H1 (cell line): ENCODE data around the gene REG4. TPM values are rescaled to one million over a fixed set of nuclear protein-coding genes. Genes with fewer than 3 reads are reported as not detected.

Experiments
- CTCF ChIA-PET: fragments of 300-600 bp; sonication (Branson Sonifier 250); formaldehyde crosslinking; loops from one replicate; lab custom pipeline; 2021; ENCODE audit not compliant: partially characterized antibody; lab: Charles Lee
- POLR2A ChIA-PET: fragments of 300-600 bp; sonication (Branson Sonifier 250); formaldehyde crosslinking; loops from one replicate; lab custom pipeline; 2021; ENCODE audit warnings: inconsistent platforms; ENCODE audit not compliant: partially characterized antibody; lab: Charles Lee
- DNase-seq, 2 experiments: peaks; one replicate each; pipeline versions ENCODE4 v3.0.0 to v3.0.0-alpha.2; 2010 to 2022; ENCODE audit warnings: low spot score in 2 of 2, low read depth in 1 of 2, mixed read lengths in 1 of 2
- FAIRE-seq: peaks from 2 replicates; lab custom pipeline; 2011; peaks lifted over from hg19 to GRCh38; lab: Jason Lieb, UNC
- H2AFZ ChIP-seq: 2 replicates; pipeline ENCODE4 v1.8.1; 2012; ENCODE audit warnings: low read length, inconsistent platforms
- H2AK5ac ChIP-seq: 2 replicates; pipeline ENCODE4 v1.6.1; 2013; ENCODE audit warnings: low read depth, low read length
- H2BK120ac ChIP-seq: replicated peaks from 2 replicates; pipeline ENCODE3; 2013; ENCODE audit warnings: low read depth, low read length, inconsistent platforms
- H2BK12ac ChIP-seq: 2 replicates; pipeline ENCODE4 v1.6.1; 2013; ENCODE audit warnings: low read depth, low read length
- H2BK15ac ChIP-seq: 2 replicates; pipeline ENCODE4 v1.6.1; 2013; ENCODE audit warnings: low read length
- H2BK20ac ChIP-seq: 2 replicates; pipeline ENCODE4 v1.6.1; 2013; ENCODE audit warnings: low read length
- H2BK5ac ChIP-seq: 2 replicates; pipeline ENCODE4 v1.6.1; 2013; ENCODE audit warnings: low read depth, low read length
- H3K14ac ChIP-seq: 2 replicates; pipeline ENCODE4 v1.6.1; 2013; ENCODE audit warnings: inconsistent platforms; ENCODE audit not compliant: insufficient read length
- H3K18ac ChIP-seq: 2 replicates; pipeline ENCODE4 v1.6.1; 2013; ENCODE audit warnings: low read length; ENCODE audit errors: extremely low read depth
- H3K23ac ChIP-seq: 2 replicates; pipeline ENCODE4 v1.6.1; 2013; ENCODE audit warnings: inconsistent platforms; ENCODE audit not compliant: insufficient read length
- H3K23me2 ChIP-seq: 2 replicates; pipeline ENCODE4 v1.6.1; 2013; ENCODE audit warnings: low read depth, low read length
- H3K27ac ChIP-seq: 2 replicates; pipeline ENCODE4 v1.6.1; 2011; ENCODE audit warnings: low read depth, low read length, inconsistent platforms
- H3K27me3 ChIP-seq, 4 experiments: replicated peaks in 1 of 4; 1 replicate in 1 of 4; 2 replicates in 3 of 4; pipeline versions ENCODE4 v1.6.1 to v1.8.1; 2011 to 2013; ENCODE audit warnings: low read length in 3 of 4, mild to moderate bottlenecking in 3 of 4, inconsistent platforms in 2 of 4, mixed read lengths in 2 of 4, moderate library complexity in 1 of 4; ENCODE audit not compliant: control insufficient read depth in 3 of 4, insufficient read depth in 3 of 4; ENCODE audit errors: extremely low read depth in 1 of 4
- H3K36me3 ChIP-seq, 4 experiments: 2 replicates each; pipeline versions ENCODE4 v1.6.1 to v1.8.1; 2011 to 2013; ENCODE audit warnings: mild to moderate bottlenecking in 4 of 4, low read length in 3 of 4, moderate library complexity in 2 of 4, control low read depth in 1 of 4, inconsistent platforms in 1 of 4; ENCODE audit not compliant: insufficient read depth in 4 of 4, control insufficient read depth in 2 of 4
- H3K4ac ChIP-seq: replicated peaks from 2 replicates; pipeline ENCODE3; 2013; ENCODE audit warnings: low read length, low read depth, mixed read lengths, inconsistent platforms; ENCODE audit not compliant: insufficient read length
- H3K4me1 ChIP-seq, 4 experiments: replicated peaks in 1 of 4; 1 replicate in 1 of 4; 2 replicates in 3 of 4; pipeline versions ENCODE4 v1.6.1 to v1.8.1; 2011 to 2013; ENCODE audit warnings: low read length in 3 of 4, inconsistent platforms in 2 of 4, mixed read lengths in 1 of 4; ENCODE audit not compliant: insufficient read depth in 4 of 4, control insufficient read depth in 3 of 4
- H3K4me2 ChIP-seq, 2 experiments: 2 replicates each; pipeline versions ENCODE4 v1.6.1 to v1.8.1; 2011 to 2013; ENCODE audit warnings: low read depth in 2 of 2, low read length in 2 of 2, control low read depth in 1 of 2, inconsistent platforms in 1 of 2, mild to moderate bottlenecking in 1 of 2; ENCODE audit not compliant: insufficient read depth in 1 of 2
- H3K4me3 ChIP-seq, 4 experiments: fragments of 200-600, 300-600 bp in 1 of 4; sonication (generic), shearing (Covaris generic), sonication (Bioruptor Twin) in 1 of 4; 2 replicates each; pipeline versions ENCODE4 v1.5.1 to v1.8.1; 2011 to 2016; ENCODE audit warnings: low read length in 4 of 4, low read depth in 3 of 4, control low read depth in 2 of 4, inconsistent platforms in 2 of 4, mild to moderate bottlenecking in 2 of 4, mixed read lengths in 1 of 4, moderate library complexity in 1 of 4; ENCODE audit not compliant: insufficient read depth in 2 of 4; ENCODE audit errors: extremely low read depth in 1 of 4
- H3K56ac ChIP-seq: replicated peaks from 2 replicates; pipeline ENCODE3; 2013; ENCODE audit warnings: low read depth, mild to moderate bottlenecking, mixed read lengths, low read length, inconsistent platforms; ENCODE audit not compliant: insufficient read length
- H3K79me1 ChIP-seq: 2 replicates; pipeline ENCODE4 v1.6.1; 2013; ENCODE audit warnings: low read depth, low read length, control low read depth
- H3K79me2 ChIP-seq, 2 experiments: 2 replicates each; pipeline versions ENCODE4 v1.6.1 to v1.8.1; 2012 to 2013; ENCODE audit warnings: low read length in 2 of 2, mild to moderate bottlenecking in 2 of 2, inconsistent platforms in 1 of 2; ENCODE audit not compliant: insufficient read depth in 2 of 2, control insufficient read depth in 1 of 2
- H3K9ac ChIP-seq, 4 experiments: replicated peaks in 1 of 4; 1 replicate in 1 of 4; 2 replicates in 3 of 4; pipeline versions ENCODE4 v1.6.1 to v1.8.1; 2011 to 2013; ENCODE audit warnings: low read depth in 3 of 4, low read length in 3 of 4, control low read depth in 2 of 4, mild to moderate bottlenecking in 2 of 4, moderate library complexity in 2 of 4, inconsistent platforms in 1 of 4; ENCODE audit errors: extremely low read depth in 1 of 4
- H3K9me3 ChIP-seq, 2 experiments: 2 replicates each; pipeline versions ENCODE4 v1.6.1 to v1.8.1; 2012 to 2013; ENCODE audit warnings: mild to moderate bottlenecking in 2 of 2, moderate library complexity in 2 of 2, control low read depth in 1 of 2, inconsistent platforms in 1 of 2, low read depth in 1 of 2, low read length in 1 of 2, mixed read lengths in 1 of 2; ENCODE audit not compliant: insufficient read depth in 2 of 2
- H4K20me1 ChIP-seq, 2 experiments: replicated peaks in 1 of 2; 2 replicates each; pipeline versions ENCODE3 to v1.8.1; 2011 to 2013; ENCODE audit warnings: inconsistent platforms in 2 of 2, low read length in 2 of 2, mild to moderate bottlenecking in 1 of 2; ENCODE audit not compliant: insufficient read depth in 2 of 2, control insufficient read depth in 1 of 2
- H4K5ac ChIP-seq: 2 replicates; pipeline ENCODE4 v1.6.1; 2013; ENCODE audit warnings: low read length, low read depth, mixed read lengths, inconsistent platforms; ENCODE audit not compliant: insufficient read length
- H4K8ac ChIP-seq: 2 replicates; pipeline ENCODE4 v1.8.0; 2013; ENCODE audit warnings: mild to moderate bottlenecking, moderate library complexity, low read length, inconsistent platforms; ENCODE audit not compliant: insufficient read depth; ENCODE audit errors: extremely low read depth
- H4K91ac ChIP-seq: replicated peaks from 2 replicates; pipeline ENCODE3; 2013; ENCODE audit warnings: low read length, mixed read lengths, inconsistent platforms; ENCODE audit not compliant: insufficient read length
- CTCF ChIP-seq, 3 experiments: IDR thresholded peaks; 1 replicate in 2 of 3; 2 replicates in 1 of 3; pipeline versions ENCODE4 v1.5.1 to v1.6.1; 2011; ENCODE audit warnings: low read length in 3 of 3, mild to moderate bottlenecking in 3 of 3, inconsistent platforms in 2 of 3, low read depth in 1 of 3, moderate library complexity in 1 of 3; ENCODE audit not compliant: insufficient read depth in 1 of 3; ENCODE audit errors: control extremely low read depth in 1 of 3
- GTF2F1 ChIP-seq: IDR thresholded peaks from 2 replicates; pipeline ENCODE4 v1.6.1; 2012; ENCODE audit warnings: low read depth, low read length, improper control_type of control experiment, borderline replicate concordance
- HDAC6 ChIP-seq: IDR thresholded peaks from one replicate; pipeline ENCODE4 v1.7.1; 2012; ENCODE audit warnings: low read depth, mild to moderate bottlenecking, inconsistent platforms, low read length, moderate library complexity
- KDM1A ChIP-seq: fragments of 200-600, 300-600 bp; sonication (generic); IDR thresholded peaks from 2 replicates; pipeline ENCODE4 v1.7.1; 2016; ENCODE audit warnings: mild to moderate bottlenecking, low read length, borderline replicate concordance
- NRF1 ChIP-seq: IDR thresholded peaks from 2 replicates; pipeline ENCODE4 v1.6.1; 2011; ENCODE audit warnings: mild to moderate bottlenecking, low read depth, low read length, improper control_type of control experiment
- POLR2A ChIP-seq, 2 experiments: IDR thresholded peaks; 1 replicate in 1 of 2; 2 replicates in 1 of 2; pipeline ENCODE4 v1.6.1; 2011; ENCODE audit warnings: low read depth in 2 of 2, low read length in 2 of 2, mild to moderate bottlenecking in 2 of 2; ENCODE audit errors: control extremely low read depth in 1 of 2
- RFX5 ChIP-seq: IDR thresholded peaks from 2 replicates; pipeline ENCODE4 v1.6.1; 2011; ENCODE audit warnings: low read depth, low read length, improper control_type of control experiment, borderline replicate concordance
- SRF ChIP-seq: IDR thresholded peaks from 2 replicates; pipeline ENCODE4 v1.6.1; 2011; ENCODE audit warnings: mild to moderate bottlenecking, low read depth, low read length, moderate library complexity
- TAF7 ChIP-seq: optimal IDR thresholded peaks from 2 replicates; pipeline ENCODE3; 2011; ENCODE audit warnings: low read depth, mild to moderate bottlenecking, inconsistent platforms, low read length, moderate library complexity, borderline replicate concordance
- TBP ChIP-seq: IDR thresholded peaks from 2 replicates; pipeline ENCODE4 v1.6.1; 2011; ENCODE audit warnings: low read depth, low read length, improper control_type of control experiment
- TCF12 ChIP-seq: IDR thresholded peaks from 2 replicates; pipeline ENCODE4 v1.6.1; 2011; ENCODE audit warnings: low read depth, mild to moderate bottlenecking, low read length
- YY1 ChIP-seq: IDR thresholded peaks from 2 replicates; pipeline ENCODE4 v1.6.1; 2011; ENCODE audit warnings: low read depth, mild to moderate bottlenecking, low read length
- WGBS, 2 experiments: shearing (Covaris generic) in 1 of 2; methylation state at CpG; one replicate each; pipeline versions ENCODE4 v1.1.6 to v1.1.7; 2013 to 2015; ENCODE audit warnings: low lambda C conversion rate in 2 of 2, mixed read lengths in 2 of 2, inconsistent platforms in 1 of 2, low coverage in 1 of 2, missing lambda C conversion rate in 1 of 2; ENCODE audit not compliant: insufficient replicate concordance in 2 of 2, insufficient coverage in 1 of 2, insufficient read length in 1 of 2; ENCODE audit errors: extremely low coverage in 1 of 2, missing lambda C conversion rate in 1 of 2; 5-methylcytosine and 5-hydroxymethylcytosine counted together
- polyA plus RNA-seq, 7 experiments: library from polyadenylated mRNA; depleted of rRNA in 3 of 7; stranded (reverse) in 5 of 7; unstranded in 2 of 7; fragments of >200 nt in 5 of 7; fragments of 200-250 nt in 2 of 7; gene quantifications; 1 replicate in 5 of 7; 2 replicates in 1 of 7; 4 replicates in 1 of 7; pipeline versions ENCODE4 v1.2.1 to v1.2.3, GENCODE V29; 2011 to 2013; ENCODE audit warnings: missing spikeins in 2 of 7, mixed read lengths in 2 of 7
- total RNA-seq: library from RNA; stranded (reverse); fragmentation: NEBNext Ultra II Directional; extraction: Animal tissue kit (Norgen Biotek cat#: 25700); gene quantifications from 2 replicates; pipeline ENCODE4 v1.2.1, GENCODE V29; 2021

The REG4 gene
- total and polyA plus RNA-seq, 2 of the 8 experiments (the other 6 are each of a cell fraction or from before 2014, with no cell fraction given): not detected

- no peaks in the 10 kb centered on the region; a peak in 1 of 7 replicates for H3K4me1 ChIP-seq
- no peak overlapping the region for H4K91ac ChIP-seq
- H3K79me1 ChIP-seq: no peaks in the 10 kb centered on the region
- H3K56ac ChIP-seq: no peak overlapping the region
- H3K79me2 ChIP-seq: no peaks in the 10 kb centered on the region
- H3K4me2 ChIP-seq: no peak overlapping the region
- no peaks in the 10 kb centered on the region for H4K20me1 ChIP-seq
- ChIA-PET POLR2A (no interaction called here), CTCF (interaction anchor here (1.7 kb wide), 1 partner anchor 28 kb away, joined by 4 read pairs; no protein-coding TSS in a partner anchor)
- no peaks in the 10 kb centered on the region for H3K36me3 ChIP-seq
- H2BK5ac ChIP-seq: no peak overlapping the region
- no peak overlapping the region for H2BK120ac ChIP-seq
- no peak overlapping the region for H3K4ac ChIP-seq
- no peak overlapping the region for H2AK5ac ChIP-seq
- H3K18ac ChIP-seq: no peak overlapping the region
- DNase-seq (no peak), FAIRE-seq (no peak)
- no peak overlapping the region for H2BK15ac ChIP-seq
- H3K9me3 ChIP-seq: no peaks in the 10 kb centered on the region
- H2BK20ac ChIP-seq: no peak overlapping the region
- H4K8ac ChIP-seq: no peak overlapping the region
- H3K23me2 ChIP-seq: no peaks in the 10 kb centered on the region
- H3K14ac ChIP-seq: no peak overlapping the region
- H3K27ac ChIP-seq: no peak overlapping the region
- no peak overlapping the region for H3K23ac ChIP-seq
- H2AFZ ChIP-seq: no peak overlapping the region
- H4K5ac ChIP-seq: no peak overlapping the region
- 84% methylated on average over 5 of the region's 6 CpGs; no CpG with 5 or more reads in 1 of the 2 experiments for WGBS, 2 experiments
- H2BK12ac ChIP-seq: no peak overlapping the region
- no peak overlapping the region for H3K4me3 ChIP-seq
- H3K27me3 ChIP-seq: no peaks in the 10 kb centered on the region; a peak in 1 of 7 replicates
- H3K9ac ChIP-seq: no peak overlapping the region
- TF ChIP-seq YY1 (no peak), TAF7 (no peak), HDAC6 (no peak), KDM1A (no peak), TCF12 (no peak), POLR2A (IDR thresholded peaks at IDR 0.05; ENCODE audit: control extremely low read depth in 1 of 2, low read depth in 2 of 2, low read length in 2 of 2) (no peak), TBP (no peak), CTCF (IDR thresholded peaks at IDR 0.05; ENCODE audit: control extremely low read depth in 1 of 3, insufficient read depth in 1 of 3, low read depth in 1 of 3, low read length in 3 of 3) (no peak), SRF (no peak), NRF1 (no peak), RFX5 (no peak), GTF2F1 (no peak)
Observed at GRCh38 chr1:119841306-119841705, 30.0 kb upstream of the REG4 start.
